ENCODE measurements around the gene DIP2A.
A peak's percentile ranks its signal among the peaks of the same experiment; 100 is the strongest.

DIP2A gene

GRCh38 chr21:46421191-46421750 lies 37.4 kb upstream of the DIP2A start:
- Mint-ChIP-seq H3K27me3 (no peaks in the 10 kb centered on the region), H3K4me3 (no peak overlapping the region), H3K9me3 (no peaks in the 10 kb centered on the region), H3K4me1 (peaks cover 0 to 5% of the 10 kb centered on the region in 2 donors), H3K36me3 (peaks cover 42 to 53% of the 10 kb centered on the region in 2 donors), H3K27ac (no peak overlapping the region)
- no peak for ATAC-seq (replicated peaks)
- DNase-seq = no peak

GRCh38 chr21:46421756-46422555 lies 36.7 kb upstream of the DIP2A start:
- no peaks in the 10 kb centered on the region for H3K27me3 Mint-ChIP-seq
- no peak for ATAC-seq (replicated peaks)
- H3K9me3 Mint-ChIP-seq = no peaks in the 10 kb centered on the region
- H3K36me3 Mint-ChIP-seq = peaks cover 35 to 51% of the 10 kb centered on the region in 2 donors
- DNase-seq = no peak
- H3K4me1 Mint-ChIP-seq = peaks cover 0 to 5% of the 10 kb centered on the region in 2 donors
- H3K4me3 Mint-ChIP-seq = no peak overlapping the region
- peak overlapping the region; percentile 56 for H3K27ac Mint-ChIP-seq

GRCh38 chr21:46422636-46423241 lies 36.0 kb upstream of the DIP2A start:
- no peak overlapping the region for H3K4me3 Mint-ChIP-seq
- no peaks in the 10 kb centered on the region for H3K27me3 Mint-ChIP-seq
- DNase-seq (no peak), ATAC-seq (replicated peaks) (no peak)
- H3K9me3 Mint-ChIP-seq = no peaks in the 10 kb centered on the region
- no peak overlapping the region for H3K27ac Mint-ChIP-seq
- H3K36me3 Mint-ChIP-seq = peaks cover 37 to 56% of the 10 kb centered on the region in 2 donors
- peaks cover 0 to 5% of the 10 kb centered on the region in 2 donors for H3K4me1 Mint-ChIP-seq

- DNase-seq (no peak), ATAC-seq (replicated peaks) (no peak)
- Mint-ChIP-seq H3K4me1 (peaks cover 0 to 5% of the 10 kb centered on the region in 2 donors), H3K4me3 (no peak overlapping the region), H3K27me3 (no peaks in the 10 kb centered on the region), H3K27ac (no peak overlapping the region), H3K9me3 (no peaks in the 10 kb centered on the region), H3K36me3 (peaks cover 34 to 57% of the 10 kb centered on the region in 2 donors)
Observed at GRCh38 chr21:46423546-46424038, 35.1 kb upstream of the DIP2A start.

- H3K27me3 Mint-ChIP-seq = no peaks in the 10 kb centered on the region
- no peaks in the 10 kb centered on the region for H3K9me3 Mint-ChIP-seq
- DNase-seq (no peak), ATAC-seq (replicated peaks) (no peak)
- peaks cover 33 to 52% of the 10 kb centered on the region in 2 donors for H3K36me3 Mint-ChIP-seq
- no peak overlapping the region for H3K4me3 Mint-ChIP-seq
- H3K27ac Mint-ChIP-seq = no peak overlapping the region
- peaks cover 0 to 5% of the 10 kb centered on the region in 2 donors for H3K4me1 Mint-ChIP-seq
Observed at GRCh38 chr21:46424039-46424591, 34.6 kb upstream of the DIP2A start.

- H3K9me3 Mint-ChIP-seq = no peaks in the 10 kb centered on the region
- DNase-seq (no peak), ATAC-seq (replicated peaks) (no peak)
- no peak overlapping the region for H3K27ac Mint-ChIP-seq
- peaks cover 0 to 5% of the 10 kb centered on the region in 2 donors for H3K4me1 Mint-ChIP-seq
- peaks cover 29 to 51% of the 10 kb centered on the region in 2 donors for H3K36me3 Mint-ChIP-seq
- no peak overlapping the region for H3K4me3 Mint-ChIP-seq
- no peaks in the 10 kb centered on the region for H3K27me3 Mint-ChIP-seq
Observed at GRCh38 chr21:46424621-46425020, 34.1 kb upstream of the DIP2A start.

GRCh38 chr21:46425041-46425440 lies 33.6 kb upstream of the DIP2A start:
- no peak for DNase-seq
- Mint-ChIP-seq H3K4me1 (peaks cover 0 to 5% of the 10 kb centered on the region in 2 donors), H3K4me3 (no peak overlapping the region), H3K36me3 (peaks cover 25 to 51% of the 10 kb centered on the region in 2 donors), H3K27ac (no peak overlapping the region), H3K9me3 (no peaks in the 10 kb centered on the region), H3K27me3 (no peaks in the 10 kb centered on the region)
- ATAC-seq (replicated peaks) = no peak

GRCh38 chr21:46425571-46425970 lies 33.1 kb upstream of the DIP2A start:
- H3K27me3 Mint-ChIP-seq = no peaks in the 10 kb centered on the region
- ATAC-seq (replicated peaks) = no peak
- no peak overlapping the region for H3K4me3 Mint-ChIP-seq
- no peaks in the 10 kb centered on the region for H3K9me3 Mint-ChIP-seq
- peaks cover 0 to 5% of the 10 kb centered on the region in 2 donors for H3K4me1 Mint-ChIP-seq
- DNase-seq = no peak
- peaks cover 20 to 51% of the 10 kb centered on the region in 2 donors for H3K36me3 Mint-ChIP-seq
- H3K27ac Mint-ChIP-seq = no peak overlapping the region

- Mint-ChIP-seq H3K4me3 (no peak overlapping the region), H3K27me3 (no peaks in the 10 kb centered on the region), H3K36me3 (peaks cover 22 to 52% of the 10 kb centered on the region in 2 donors), H3K27ac (no peak overlapping the region), H3K4me1 (peaks cover 0 to 5% of the 10 kb centered on the region in 2 donors), H3K9me3 (no peaks in the 10 kb centered on the region)
- ATAC-seq (replicated peaks) (no peak), DNase-seq (no peak)
Observed at GRCh38 chr21:46426313-46427046, 32.2 kb upstream of the DIP2A start.

- no peaks in the 10 kb centered on the region for H3K27me3 Mint-ChIP-seq
- ATAC-seq (replicated peaks) (no peak), DNase-seq (no peak)
- H3K36me3 Mint-ChIP-seq = peaks cover 24 to 55% of the 10 kb centered on the region in 2 donors
- H3K27ac Mint-ChIP-seq = no peak overlapping the region
- H3K4me1 Mint-ChIP-seq = peaks cover 5% of the 10 kb centered on the region in 2 donors
- H3K9me3 Mint-ChIP-seq = no peaks in the 10 kb centered on the region
- H3K4me3 Mint-ChIP-seq = no peak overlapping the region
Observed at GRCh38 chr21:46427516-46427915, 31.2 kb upstream of the DIP2A start.

GRCh38 chr21:46428286-46428685 lies 30.4 kb upstream of the DIP2A start:
- H3K4me3 Mint-ChIP-seq = no peak overlapping the region
- H3K27me3 Mint-ChIP-seq = no peaks in the 10 kb centered on the region
- no peak for ATAC-seq (replicated peaks)
- H3K27ac Mint-ChIP-seq = no peak overlapping the region
- no peak for DNase-seq
- H3K4me1 Mint-ChIP-seq = peaks cover 5% of the 10 kb centered on the region in 2 donors
- no peaks in the 10 kb centered on the region for H3K9me3 Mint-ChIP-seq
- H3K36me3 Mint-ChIP-seq = peaks cover 25 to 53% of the 10 kb centered on the region in 2 donors

GRCh38 chr21:46428987-46429710 lies 29.5 kb upstream of the DIP2A start:
- Mint-ChIP-seq H3K4me1 (peaks cover 0 to 5% of the 10 kb centered on the region in 2 donors), H3K36me3 (peaks cover 23 to 55% of the 10 kb centered on the region in 2 donors), H3K27me3 (no peaks in the 10 kb centered on the region), H3K4me3 (no peak overlapping the region), H3K27ac (no peak overlapping the region), H3K9me3 (no peaks in the 10 kb centered on the region)
- DNase-seq = no peak
- ATAC-seq (replicated peaks) = no peak
